PC-9 (cell line): ENCODE measurements around the gene DYNC1H1. TPM values are rescaled to one million over a fixed set of nuclear protein-coding genes. Genes with fewer than 3 reads are reported as not detected.

Experiments
- BruUV-seq: library from RNA; stranded (reverse); fragments of 400-500 nt; replicated peaks from 2 replicates; lab custom pipeline; 2021; lab: Mats Ljungman, UMichigan
- CTCF ChIA-PET: fragments of 300-600 bp; sonication (Branson Sonifier 250); formaldehyde crosslinking; loops from one replicate; lab custom pipeline; 2022; ENCODE audit warnings: antibody characterized with exemption; lab: Charles Lee
- POLR2A ChIA-PET: fragments of 300-600 bp; sonication (Branson Sonifier 250); formaldehyde crosslinking; loops from one replicate; lab custom pipeline; 2022; ENCODE audit warnings: antibody characterized with exemption; ENCODE audit not compliant: unreplicated experiment; lab: Charles Lee
- DNase-seq, 2 experiments: peaks; one replicate each; pipeline versions ENCODE4 v3.0.0 to v3.0.0-alpha.2; 2015 to 2022; ENCODE audit warnings: mixed read lengths in 1 of 2
- H2AFZ ChIP-seq: fragments of 200-600 bp; sonication (generic); 2 replicates; pipeline ENCODE4 v1.8.1; 2017; ENCODE audit warnings: antibody characterized with exemption
- H3F3A ChIP-seq: fragments of 200-600 bp; sonication (generic); 2 replicates; pipeline ENCODE4 v1.8.1; 2017; ENCODE audit warnings: antibody characterized with exemption, mild to moderate bottlenecking, low read depth; ENCODE audit not compliant: insufficient read depth
- H3K27ac ChIP-seq: fragments of 200-600 bp; sonication (generic); 2 replicates; pipeline ENCODE4 v1.6.1; 2016; ENCODE audit warnings: mixed run types
- H3K27me3 ChIP-seq: fragments of 200-600 bp; sonication (generic); 2 replicates; pipeline ENCODE4 v1.6.1; 2016; ENCODE audit warnings: low read depth, mixed run types; ENCODE audit not compliant: insufficient read depth
- H3K36me3 ChIP-seq: fragments of 200-600 bp; sonication (generic); 2 replicates; pipeline ENCODE4 v1.6.1; 2016; ENCODE audit warnings: low read depth, mixed run types
- H3K4me1 ChIP-seq: fragments of 200-600 bp; sonication (generic); replicated peaks from 2 replicates; pipeline ENCODE4 v1.6.1; 2016; ENCODE audit warnings: mixed run types; ENCODE audit not compliant: insufficient read depth
- H3K4me2 ChIP-seq: fragments of 200-600 bp; sonication (generic); 2 replicates; pipeline ENCODE4 v1.6.1; 2017; ENCODE audit warnings: mixed run types
- H3K4me3 ChIP-seq: fragments of 200-600 bp; sonication (generic); 2 replicates; pipeline ENCODE4 v1.6.1; 2016; ENCODE audit warnings: mixed run types
- H3K79me2 ChIP-seq: fragments of 200-600 bp; sonication (generic); 2 replicates; pipeline ENCODE4 v1.6.1; 2017; ENCODE audit warnings: low read depth, mixed run types
- H3K9me2 ChIP-seq: fragments of 200-600 bp; sonication (generic); 2 replicates; pipeline ENCODE4 v1.8.1; 2017; ENCODE audit warnings: mild to moderate bottlenecking; ENCODE audit not compliant: insufficient read depth
- H3K9me3 ChIP-seq: fragments of 200-600 bp; sonication (generic); 2 replicates; pipeline ENCODE4 v1.8.1; 2016; ENCODE audit warnings: low read depth; ENCODE audit not compliant: insufficient read depth
- H4K20me1 ChIP-seq: fragments of 200-600 bp; sonication (generic); 2 replicates; pipeline ENCODE4 v1.8.1; 2017; ENCODE audit not compliant: insufficient read depth
- EZH2 ChIP-seq: fragments of 200-600 bp; sonication (generic); IDR thresholded peaks from 2 replicates; pipeline ENCODE4 v1.8.0; 2017; ENCODE audit warnings: antibody characterized with exemption, low read depth
- intact Hi-C: fragments of 100-400 bp; cut with micrococcal nuclease; formaldehyde crosslinking; loops from one replicate; pipeline ENCODE4 v1.10.0; 2022; ENCODE audit not compliant: unreplicated experiment
- total RNA-seq: library from RNA; stranded (reverse); gene quantifications from 2 replicates; pipeline ENCODE4 v1.2.3, GENCODE V29; 2021
- TF ChIP-seq, protein P1 (sequence below): fragments of 200-600 bp; sonication (generic); conservative IDR thresholded peaks from 2 replicates; pipeline ENCODE4 v1.6.1; 2017; ENCODE audit warnings: mixed run types, antibody characterized with exemption, mild to moderate bottlenecking, moderate library complexity

The DYNC1H1 gene
- total RNA-seq, 1 experiment from 2014 or later, result 1,268 TPM

DNA sequence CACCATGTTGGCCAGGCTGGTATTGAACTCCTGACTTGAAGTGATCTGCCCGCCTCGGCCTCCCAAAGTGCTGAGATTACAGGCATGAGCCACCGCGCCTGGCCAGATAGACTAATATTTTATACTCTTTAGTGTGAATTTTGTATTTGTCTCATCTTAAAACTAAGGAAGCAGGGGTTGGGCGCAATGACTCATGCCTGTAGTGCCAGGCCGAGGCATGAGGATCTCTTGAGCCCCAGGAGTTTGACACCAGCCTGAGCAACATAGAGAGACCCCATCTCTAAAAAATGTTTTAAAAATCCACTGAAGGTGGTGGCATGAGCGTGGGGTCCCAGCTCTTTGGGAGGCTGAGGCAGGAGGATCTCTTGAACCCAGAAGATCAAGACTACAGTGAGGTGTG, 9.0 kb downstream of the DYNC1H1 start:
- peaks cover 96% of the 10 kb centered on the region for H3K79me2 ChIP-seq
- H2AFZ ChIP-seq, result no peak overlapping the region
- no peaks in the 10 kb centered on the region for H3K9me2 ChIP-seq
- H3K36me3 ChIP-seq, result peaks cover 51% of the 10 kb centered on the region
- peaks cover 72% of the 10 kb centered on the region for H3K4me1 ChIP-seq
- BruUV-seq, result no TSS peak
- no peaks in the 10 kb centered on the region for H3K27me3 ChIP-seq
- H3K27ac ChIP-seq, result peak overlapping the region; percentile 96
- no peaks in the 10 kb centered on the region for H3K9me3 ChIP-seq
- TF ChIP-seq EZH2, result no peak
- TF ChIP-seq, protein P1, sequence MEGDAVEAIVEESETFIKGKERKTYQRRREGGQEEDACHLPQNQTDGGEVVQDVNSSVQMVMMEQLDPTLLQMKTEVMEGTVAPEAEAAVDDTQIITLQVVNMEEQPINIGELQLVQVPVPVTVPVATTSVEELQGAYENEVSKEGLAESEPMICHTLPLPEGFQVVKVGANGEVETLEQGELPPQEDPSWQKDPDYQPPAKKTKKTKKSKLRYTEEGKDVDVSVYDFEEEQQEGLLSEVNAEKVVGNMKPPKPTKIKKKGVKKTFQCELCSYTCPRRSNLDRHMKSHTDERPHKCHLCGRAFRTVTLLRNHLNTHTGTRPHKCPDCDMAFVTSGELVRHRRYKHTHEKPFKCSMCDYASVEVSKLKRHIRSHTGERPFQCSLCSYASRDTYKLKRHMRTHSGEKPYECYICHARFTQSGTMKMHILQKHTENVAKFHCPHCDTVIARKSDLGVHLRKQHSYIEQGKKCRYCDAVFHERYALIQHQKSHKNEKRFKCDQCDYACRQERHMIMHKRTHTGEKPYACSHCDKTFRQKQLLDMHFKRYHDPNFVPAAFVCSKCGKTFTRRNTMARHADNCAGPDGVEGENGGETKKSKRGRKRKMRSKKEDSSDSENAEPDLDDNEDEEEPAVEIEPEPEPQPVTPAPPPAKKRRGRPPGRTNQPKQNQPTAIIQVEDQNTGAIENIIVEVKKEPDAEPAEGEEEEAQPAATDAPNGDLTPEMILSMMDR, result no peak
- H4K20me1 ChIP-seq, result no peaks in the 10 kb centered on the region
- ChIA-PET POLR2A (interaction anchor here (0.8 to 1.1 kb wide), 2 partner anchors 56 to 214 kb away, joined by 5 to 6 read pairs; no protein-coding TSS in a partner anchor), CTCF (interaction anchor here (0.6 kb wide), 2 partner anchors 58 to 112 kb away, joined by 3 read pairs; no protein-coding TSS in a partner anchor)
- intact Hi-C loops, result loop anchor here (2.0 kb wide), 1 partner anchor 55 kb away; no protein-coding TSS in a partner anchor
- peaks cover 75% of the 10 kb centered on the region for H3F3A ChIP-seq
- no peak for DNase-seq
- peak overlapping the region; percentile 83 for H3K4me2 ChIP-seq
- peak overlapping the region; percentile 47; the same call in 1 of the 2 replicates for H3K4me3 ChIP-seq

DNA sequence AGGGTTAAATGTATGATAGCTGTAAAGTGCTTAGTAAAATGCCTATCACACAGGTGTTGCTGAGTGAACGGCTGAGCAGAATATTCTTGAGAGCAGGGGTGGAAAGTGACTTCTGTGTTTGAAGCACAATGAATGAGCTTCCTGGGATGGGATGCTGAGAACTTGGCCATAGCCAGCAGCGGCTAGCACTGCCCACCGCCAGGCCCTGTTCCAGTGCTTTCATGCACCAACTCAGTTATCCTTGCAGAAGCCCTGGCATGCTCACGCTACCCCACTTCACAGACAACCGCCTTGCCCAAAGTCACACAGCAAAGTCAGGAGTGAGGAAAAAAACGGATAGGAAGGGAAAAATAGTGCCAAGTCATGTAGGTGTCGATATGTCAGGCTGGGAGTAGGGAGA, 10.9 kb downstream of the DYNC1H1 start:
- Histone ChIP-seq H4K20me1 (no peaks in the 10 kb centered on the region), H3K79me2 (peaks cover 94% of the 10 kb centered on the region), H3K36me3 (peaks cover 54% of the 10 kb centered on the region), H3K27me3 (no peaks in the 10 kb centered on the region), H3K4me2 (no peak overlapping the region), H3K4me1 (peaks cover 79% of the 10 kb centered on the region), H3F3A (peaks cover 77% of the 10 kb centered on the region), H2AFZ (no peak overlapping the region), H3K9me3 (no peaks in the 10 kb centered on the region), H3K27ac (peak overlapping the region; percentile 96; the same call in 1 of the 2 replicates), H3K4me3 (no peak overlapping the region), H3K9me2 (no peaks in the 10 kb centered on the region)
- intact Hi-C loops, result loop anchor here (5.0 kb wide), 1 partner anchor 832 kb away; no protein-coding TSS in a partner anchor
- CTCF ChIA-PET, result interaction anchor here (0.5 kb wide), 1 partner anchor 112 kb away, joined by 5 read pairs; no protein-coding TSS in a partner anchor
- POLR2A ChIA-PET, result no interaction called here
- no TSS peak for BruUV-seq
- no peak for DNase-seq
- TF ChIP-seq, protein P1, result no peak
- TF ChIP-seq EZH2, result no peak

DNA sequence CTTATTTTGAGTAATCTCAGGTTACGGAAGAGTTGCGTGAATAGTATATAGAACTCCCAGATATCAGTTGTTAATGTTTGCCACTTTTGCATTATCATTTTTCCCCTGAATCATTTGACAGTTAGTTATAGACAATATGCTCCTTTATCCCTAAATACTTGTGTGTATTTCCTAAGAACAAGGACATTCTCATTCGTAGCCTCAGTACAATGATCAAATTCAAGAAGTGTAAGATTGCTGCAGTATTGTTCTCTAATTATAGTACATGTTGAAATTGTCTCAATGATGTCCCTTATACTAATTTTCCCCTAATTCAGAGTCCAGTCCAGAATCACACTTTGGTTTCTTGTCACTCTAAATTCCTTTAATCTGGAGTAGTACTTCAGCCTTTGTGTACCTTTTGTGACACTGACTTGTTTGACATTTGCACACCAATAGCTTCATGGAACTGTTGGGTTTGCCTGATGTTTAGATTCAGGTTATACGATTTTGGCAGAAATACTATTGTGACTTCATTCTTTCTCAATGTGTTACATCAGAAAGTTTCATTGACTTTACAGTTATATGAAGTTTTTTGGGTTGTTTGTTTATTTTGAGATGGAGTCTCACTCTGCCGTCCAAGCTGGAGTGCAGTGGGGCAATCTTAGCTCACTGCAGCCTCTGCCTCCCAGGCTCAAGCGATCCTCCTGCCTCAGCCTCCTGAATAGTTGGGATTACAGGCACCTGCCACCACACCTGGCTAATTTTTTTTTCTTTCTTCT, 13.1 kb downstream of the DYNC1H1 start:
- H3K36me3 ChIP-seq, result peaks cover 71% of the 10 kb centered on the region
- H2AFZ ChIP-seq, result no peak overlapping the region
- peaks cover 89% of the 10 kb centered on the region for H3K79me2 ChIP-seq
- no peaks in the 10 kb centered on the region for H3K9me3 ChIP-seq
- no peak for TF ChIP-seq EZH2
- TF ChIP-seq, protein P1, result no peak
- no peaks in the 10 kb centered on the region for H3K27me3 ChIP-seq
- H3K4me2 ChIP-seq, result no peak overlapping the region
- CTCF ChIA-PET, result interaction anchor here (0.7 kb wide), 1 partner anchor 887 kb away, joined by 4 read pairs; no protein-coding TSS in a partner anchor
- peaks cover 7% of the 10 kb centered on the region; the same call in 1 of the 2 replicates for H4K20me1 ChIP-seq
- peak overlapping the region; percentile 88 for H3K27ac ChIP-seq
- POLR2A ChIA-PET, result no interaction called here
- no TSS peak for BruUV-seq
- H3F3A ChIP-seq, result peaks cover 76% of the 10 kb centered on the region
- peaks cover 76% of the 10 kb centered on the region for H3K4me1 ChIP-seq
- no peak overlapping the region for H3K4me3 ChIP-seq
- intact Hi-C loops, result loop anchor here (5.0 kb wide), 1 partner anchor 830 kb away; no protein-coding TSS in a partner anchor
- DNase-seq, result no peak
- H3K9me2 ChIP-seq, result no peaks in the 10 kb centered on the region
